Measurements from ENCODE around the gene PHKB. TPM values are rescaled to one million over a fixed set of nuclear protein-coding genes. Genes with fewer than 3 reads are reported as not detected.

The PHKB gene
- total RNA-seq, 2 donors from 2014 or later: 57.7 to 61.5 TPM

DNA sequence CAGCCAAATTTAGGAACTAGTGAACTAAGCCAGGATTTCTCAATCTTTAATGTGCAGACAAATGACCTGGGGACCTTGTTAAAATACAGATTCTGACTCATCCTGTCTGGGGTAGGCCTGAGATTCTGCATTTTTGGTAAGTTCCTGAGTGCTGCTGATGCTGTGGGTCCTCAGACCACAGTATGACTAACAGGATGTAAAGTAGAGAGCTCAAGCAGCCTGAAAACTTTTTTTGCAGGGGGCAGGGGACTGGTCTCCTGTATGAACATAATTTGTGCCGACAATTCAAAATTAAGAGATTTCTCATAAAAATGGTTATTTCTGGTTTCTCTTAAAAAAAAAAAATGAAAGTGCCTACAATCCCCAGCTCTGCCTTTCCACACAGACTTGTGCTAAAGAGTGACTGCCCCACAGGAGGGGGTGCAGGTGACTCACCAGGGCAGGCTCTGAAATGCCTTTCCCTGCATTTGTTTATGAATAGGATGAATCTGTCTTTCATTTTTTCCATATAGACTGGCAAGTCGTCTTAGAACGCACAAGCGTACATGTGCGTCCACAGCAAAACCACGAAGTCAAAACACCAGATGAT, 271.5 kb downstream of the PHKB start:
- DNase-seq (ENCODE audit: low spot score): no peak
- intact Hi-C loops (cut with DNase I): no loop called here

DNA sequence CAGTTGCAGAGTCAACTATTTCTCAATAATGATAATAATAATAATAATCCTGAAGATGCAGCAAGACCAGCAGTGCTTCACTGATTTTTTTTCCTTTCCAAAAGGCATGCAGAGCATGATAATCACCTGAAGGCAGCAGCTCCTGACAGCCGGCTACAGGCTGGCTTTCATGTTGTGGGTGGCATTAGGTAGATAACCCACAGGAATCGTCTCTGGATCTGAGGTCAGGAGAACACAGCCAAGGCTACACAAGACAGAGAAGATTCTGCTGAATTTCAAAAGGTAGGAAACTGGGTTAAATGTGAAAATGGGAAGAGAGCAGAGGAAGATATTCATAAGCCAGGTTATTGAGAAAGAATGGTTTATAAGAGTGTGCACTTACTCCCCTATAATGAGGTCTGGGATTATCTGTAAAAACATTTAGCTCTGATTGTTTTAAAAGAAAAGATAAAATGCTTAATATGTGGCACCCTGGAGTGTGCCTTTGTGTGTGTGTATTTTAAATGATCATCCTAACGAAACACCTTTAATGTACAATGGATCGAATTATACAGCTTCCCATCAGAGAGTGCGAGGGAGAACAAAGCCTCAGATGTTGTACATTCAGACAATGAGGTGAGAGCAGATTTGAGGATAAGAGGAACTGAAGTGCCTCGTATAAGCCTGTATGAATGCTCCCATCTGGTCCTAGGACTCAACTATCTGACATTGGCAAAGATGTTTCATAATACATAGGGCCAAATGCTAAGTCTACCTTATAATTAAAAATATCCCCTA, 273.1 kb downstream of the PHKB start:
- intact Hi-C loops (cut with DNase I): no loop called here
- no peak for DNase-seq (ENCODE audit: low spot score)

DNA sequence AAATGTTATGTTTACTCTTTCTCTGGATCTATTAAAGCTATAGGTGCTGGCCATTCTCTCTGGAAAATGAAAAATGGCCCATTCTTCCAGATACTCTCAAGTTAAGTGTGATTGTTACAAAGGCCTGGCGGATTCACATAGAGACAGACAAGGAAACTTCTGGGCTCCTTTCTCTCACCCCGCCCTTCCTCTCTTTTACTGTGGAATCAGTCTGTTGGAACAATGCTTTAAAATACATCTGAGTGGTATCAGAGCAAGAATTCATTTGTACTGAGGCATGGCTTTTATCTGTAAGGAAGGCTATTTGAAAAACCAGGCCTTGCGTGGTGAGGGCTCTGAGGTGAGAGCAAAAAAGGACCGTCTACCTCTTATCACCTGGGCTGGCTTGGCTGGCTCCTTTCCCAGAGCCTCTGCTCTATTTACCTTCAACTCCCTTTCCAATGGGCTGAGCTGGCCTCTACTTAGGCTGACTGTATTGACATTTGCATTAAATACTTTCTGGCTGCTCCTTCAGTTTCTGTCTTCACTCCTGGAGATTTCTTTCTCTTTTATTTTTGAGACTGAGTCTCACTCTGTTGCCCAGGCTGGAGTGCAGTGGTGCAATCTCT, 274.0 kb downstream of the PHKB start:
- intact Hi-C loops (cut with DNase I): no loop called here
- DNase-seq (ENCODE audit: low spot score): no peak

DNA sequence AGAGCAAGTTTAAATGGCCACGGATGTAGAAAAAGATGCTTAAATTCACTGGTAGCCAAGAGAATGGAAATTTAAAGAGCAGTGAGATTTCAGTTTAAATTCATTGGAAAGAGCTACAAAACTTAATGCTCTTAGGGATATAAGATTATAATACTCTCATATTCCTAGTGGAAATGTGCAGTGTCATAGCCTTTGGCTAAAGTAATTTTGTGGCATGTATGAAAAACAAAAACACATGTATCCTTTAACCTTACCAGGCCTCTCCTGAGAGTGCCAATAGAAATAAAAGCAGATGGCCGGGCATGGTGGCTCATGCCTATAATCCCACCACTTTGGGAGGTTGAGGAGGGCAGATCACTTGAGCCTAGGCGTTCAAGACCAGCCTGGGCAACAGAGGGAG, 289.2 kb downstream of the PHKB start:
- intact Hi-C loops (cut with DNase I): no loop called here
- DNase-seq (ENCODE audit: low spot score): no peak

Other genes with a start within 250 kb of the PHKB start
- gene ITFG1, start 268 bp upstream of the PHKB start, total RNA-seq: 10 to 100 TPM; 37.6 to 43.7 TPM